ENCODE results near the gene SFRP4. TPM values are rescaled to one million over a fixed set of nuclear protein-coding genes. Genes with fewer than 3 reads are reported as not detected.

SFRP4 gene
- not detected in 2 replicates for total RNA-seq (2021; fragmentation: NEBNext Ultra II Directional; extraction: Animal tissue kit (Norgen Biotek cat#: 25700))
- polyA plus RNA-seq (2011; rRNA removed) = 0.03 TPM in 2 replicates
- 0.05 TPM for polyA plus RNA-seq (2011; cell fraction: cytosol; rRNA removed)
- polyA plus RNA-seq (2011; cell fraction: nucleus; rRNA removed) = 0.04 TPM
- not detected in 4 replicates for polyA plus RNA-seq (2012, experiment 1 of 2)
- not detected for polyA plus RNA-seq (2012, experiment 2 of 2)
- polyA plus RNA-seq (2013, experiment 1 of 2) = 0.18 TPM
- 0.02 TPM for polyA plus RNA-seq (2013, experiment 2 of 2)
- not detected in 2 replicates for polyA minus RNA-seq (2011; rRNA and poly(A)+ RNA removed)
- polyA minus RNA-seq (2011; cell fraction: cytosol; rRNA and poly(A)+ RNA removed) = not detected
- not detected for polyA minus RNA-seq (2011; cell fraction: nucleus; rRNA and poly(A)+ RNA removed)
- long read RNA-seq, experiment 1 = 0 reads
- long read RNA-seq, experiment 2 = 0 reads

- DNase-seq (ENCODE audit: low read depth in 1 of 2, low spot score in 2 of 2) = peak in 1 of 2 experiments; percentile 81
- H2BK5ac ChIP-seq (ENCODE audit: low read depth, low read length) = 0 out of 2 replicates have a peak within 1 kb of the TSS, but pooled peaks have one; percentile 15
- peak within 1 kb of the TSS; percentile 89; the same call in 1 of the 2 replicates for H2BK12ac ChIP-seq (ENCODE audit: low read depth, low read length)
- H3K79me2 ChIP-seq (ENCODE audit: control insufficient read depth in 1 of 2, insufficient read depth in 2 of 2, low read length in 2 of 2) = no peaks in the 10 kb centered on the region
- peak within 1 kb of the TSS; percentile 80 to 97 for H3K4me2 ChIP-seq (ENCODE audit: insufficient read depth in 1 of 2, low read depth in 2 of 2, low read length in 2 of 2)
- H2AK5ac ChIP-seq (ENCODE audit: low read depth, low read length) = no peak within 1 kb of the TSS
- peaks cover 12% of the 10 kb centered on the region; the same call in 1 of the 2 replicates for H3K23me2 ChIP-seq (ENCODE audit: low read depth, low read length)
- H3K4me3 ChIP-seq (ENCODE audit: extremely low read depth in 1 of 4, insufficient read depth in 2 of 4, low read depth in 3 of 4, low read length in 4 of 4) = peak within 1 kb of the TSS; percentile 30 to 66 (median 56)
- H2BK20ac ChIP-seq (ENCODE audit: low read length) = no peak within 1 kb of the TSS
- no peaks in the 10 kb centered on the region for H3K36me3 ChIP-seq (ENCODE audit: control insufficient read depth in 2 of 4, insufficient read depth in 4 of 4, low read length in 3 of 4)
- H2AFZ ChIP-seq (ENCODE audit: low read length) = peak within 1 kb of the TSS; percentile 84
- H3K4ac ChIP-seq (replicated peaks; ENCODE audit: insufficient read length, low read depth, low read length) = no peak within 1 kb of the TSS
- H2BK120ac ChIP-seq (replicated peaks; ENCODE audit: low read depth, low read length) = no peak within 1 kb of the TSS
- no peaks in the 10 kb centered on the region for H3K79me1 ChIP-seq (ENCODE audit: low read depth, low read length)
- WGBS, 2 experiments (ENCODE audit: extremely low coverage in 1 of 2, insufficient coverage in 1 of 2, insufficient read length in 1 of 2, insufficient replicate concordance in 2 of 2, low coverage in 1 of 2, low lambda C conversion rate in 2 of 2, missing lambda C conversion rate in 1 of 2) = 4% methylated on average over 32 of the region's 46 CpGs; no CpG with 5 or more reads in 1 of the 2 experiments
- peaks cover 8 to 44% (median 29%) of the 10 kb centered on the region in 4 experiments for H3K27me3 ChIP-seq (replicated peaks in 1 of 4; ENCODE audit: control insufficient read depth in 3 of 4, extremely low read depth in 1 of 4, insufficient read depth in 3 of 4, low read length in 3 of 4)
- H3K27ac ChIP-seq (ENCODE audit: low read depth, low read length) = no peak within 1 kb of the TSS
- ChIA-PET POLR2A (ENCODE audit: partially characterized antibody) (interaction anchor here (1.3 kb wide), 2 partner anchors 152 to 470 kb away, joined by 3 read pairs; no protein-coding TSS in a partner anchor), CTCF (ENCODE audit: partially characterized antibody) (interaction anchor here (0.6 to 4.4 kb wide), 58 partner anchors 9 to 931 kb away, joined by 3 to 52 read pairs (median 5); no protein-coding TSS in a partner anchor)
- no peak within 1 kb of the TSS for H4K5ac ChIP-seq (ENCODE audit: insufficient read length, low read depth, low read length)
- no peak within 1 kb of the TSS for H3K18ac ChIP-seq (ENCODE audit: extremely low read depth, low read length)
- H3K14ac ChIP-seq (ENCODE audit: insufficient read length) = no peak within 1 kb of the TSS
- H4K8ac ChIP-seq (ENCODE audit: extremely low read depth, insufficient read depth, low read length) = peak within 1 kb of the TSS; percentile 87
- no peak within 1 kb of the TSS for H4K91ac ChIP-seq (replicated peaks; ENCODE audit: insufficient read length, low read length)
- H3K4me1 ChIP-seq (replicated peaks in 1 of 4; ENCODE audit: control insufficient read depth in 3 of 4, insufficient read depth in 4 of 4, low read length in 3 of 4) = peaks cover 0 to 10% (median 5%) of the 10 kb centered on the region in 4 experiments; a peak in 6 of 7 replicates
- peak; percentile 91 for FAIRE-seq
- peaks cover 0 to 4% of the 10 kb centered on the region in 2 experiments for H4K20me1 ChIP-seq (replicated peaks in 1 of 2; ENCODE audit: control insufficient read depth in 1 of 2, insufficient read depth in 2 of 2, low read length in 2 of 2)
- H3K56ac ChIP-seq (replicated peaks; ENCODE audit: insufficient read length, low read depth, low read length) = no peak within 1 kb of the TSS
- no peaks in the 10 kb centered on the region for H3K9me3 ChIP-seq (ENCODE audit: insufficient read depth in 2 of 2, low read depth in 1 of 2, low read length in 1 of 2)
- no peak within 1 kb of the TSS; a peak in 1 of 7 replicates for H3K9ac ChIP-seq (replicated peaks in 1 of 4; ENCODE audit: extremely low read depth in 1 of 4, low read depth in 3 of 4, low read length in 3 of 4)
- H3K23ac ChIP-seq (ENCODE audit: insufficient read length) = no peak within 1 kb of the TSS
- 0 out of 2 replicates have a peak within 1 kb of the TSS, but pooled peaks have one; percentile 95 for H2BK15ac ChIP-seq (ENCODE audit: low read length)
- TF ChIP-seq EGR1 (IDR thresholded peaks at IDR 0.05; ENCODE audit: borderline replicate concordance, low read depth, low read length) (no peak), NRF1 (IDR thresholded peaks at IDR 0.05; ENCODE audit: low read depth, low read length) (no peak), JUND (IDR thresholded peaks at IDR 0.05; ENCODE audit: low read length) (peak; percentile 68; the same call in 1 of the 2 replicates), RAD21 (IDR thresholded peaks at IDR 0.05 in 1 of 2, conservative IDR thresholded peaks at IDR 0.05 in 1 of 2; ENCODE audit: low read depth in 2 of 2, low read length in 2 of 2) (peak; percentile 56 to 68), EP300 (IDR thresholded peaks at IDR 0.05; ENCODE audit: borderline replicate concordance in 1 of 2, low read depth in 2 of 2, low read length in 2 of 2) (no peak), EZH2 (IDR thresholded peaks at IDR 0.05; ENCODE audit: low read depth, low read length, severe bottlenecking) (no peak), JUN (IDR thresholded peaks at IDR 0.05; ENCODE audit: low read depth, low read length) (no peak)
Measured at GRCh38 chr7:37916673-37917660, at the start of gene SFRP4. Gene SFRP4 (minus strand): TSS chr7:37916817. CDS start chr7:37916537, 280 bp downstream.

Data from H1 (cell line).